GM12875 (cell line): ENCODE measurements around the gene PATJ.

Source experiments
- H3K4me3 ChIP-seq: one replicate; pipeline ENCODE4 v1.5.1; 2011; ENCODE audit warnings: low read depth, low read length, control low read depth
- TF ChIP-seq, protein P1 (sequence below): IDR thresholded peaks from 2 replicates; pipeline ENCODE4 v1.5.1; 2011; ENCODE audit warnings: low read depth, mild to moderate bottlenecking, control low read depth, inconsistent platforms, low read length, moderate library complexity, borderline replicate concordance; ENCODE audit not compliant: insufficient read depth

The PATJ gene

DNA sequence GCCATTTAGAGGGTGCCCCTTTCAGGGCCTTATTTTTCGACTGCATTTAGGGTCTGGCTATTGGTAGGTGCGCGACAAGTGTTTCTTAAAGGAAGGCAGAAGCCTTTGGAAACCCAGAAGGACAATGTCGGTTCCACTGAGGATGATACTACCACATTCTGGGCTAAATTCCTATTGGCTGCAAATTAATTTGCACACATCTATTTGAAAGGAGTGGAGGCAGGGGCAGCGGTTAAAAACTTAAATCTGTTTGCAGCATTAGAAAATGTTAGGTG, 1.1 kb downstream of the PATJ start:
- H3K4me3 ChIP-seq: no peak overlapping the region
- TF ChIP-seq, protein P1, sequence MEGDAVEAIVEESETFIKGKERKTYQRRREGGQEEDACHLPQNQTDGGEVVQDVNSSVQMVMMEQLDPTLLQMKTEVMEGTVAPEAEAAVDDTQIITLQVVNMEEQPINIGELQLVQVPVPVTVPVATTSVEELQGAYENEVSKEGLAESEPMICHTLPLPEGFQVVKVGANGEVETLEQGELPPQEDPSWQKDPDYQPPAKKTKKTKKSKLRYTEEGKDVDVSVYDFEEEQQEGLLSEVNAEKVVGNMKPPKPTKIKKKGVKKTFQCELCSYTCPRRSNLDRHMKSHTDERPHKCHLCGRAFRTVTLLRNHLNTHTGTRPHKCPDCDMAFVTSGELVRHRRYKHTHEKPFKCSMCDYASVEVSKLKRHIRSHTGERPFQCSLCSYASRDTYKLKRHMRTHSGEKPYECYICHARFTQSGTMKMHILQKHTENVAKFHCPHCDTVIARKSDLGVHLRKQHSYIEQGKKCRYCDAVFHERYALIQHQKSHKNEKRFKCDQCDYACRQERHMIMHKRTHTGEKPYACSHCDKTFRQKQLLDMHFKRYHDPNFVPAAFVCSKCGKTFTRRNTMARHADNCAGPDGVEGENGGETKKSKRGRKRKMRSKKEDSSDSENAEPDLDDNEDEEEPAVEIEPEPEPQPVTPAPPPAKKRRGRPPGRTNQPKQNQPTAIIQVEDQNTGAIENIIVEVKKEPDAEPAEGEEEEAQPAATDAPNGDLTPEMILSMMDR: no peak

DNA sequence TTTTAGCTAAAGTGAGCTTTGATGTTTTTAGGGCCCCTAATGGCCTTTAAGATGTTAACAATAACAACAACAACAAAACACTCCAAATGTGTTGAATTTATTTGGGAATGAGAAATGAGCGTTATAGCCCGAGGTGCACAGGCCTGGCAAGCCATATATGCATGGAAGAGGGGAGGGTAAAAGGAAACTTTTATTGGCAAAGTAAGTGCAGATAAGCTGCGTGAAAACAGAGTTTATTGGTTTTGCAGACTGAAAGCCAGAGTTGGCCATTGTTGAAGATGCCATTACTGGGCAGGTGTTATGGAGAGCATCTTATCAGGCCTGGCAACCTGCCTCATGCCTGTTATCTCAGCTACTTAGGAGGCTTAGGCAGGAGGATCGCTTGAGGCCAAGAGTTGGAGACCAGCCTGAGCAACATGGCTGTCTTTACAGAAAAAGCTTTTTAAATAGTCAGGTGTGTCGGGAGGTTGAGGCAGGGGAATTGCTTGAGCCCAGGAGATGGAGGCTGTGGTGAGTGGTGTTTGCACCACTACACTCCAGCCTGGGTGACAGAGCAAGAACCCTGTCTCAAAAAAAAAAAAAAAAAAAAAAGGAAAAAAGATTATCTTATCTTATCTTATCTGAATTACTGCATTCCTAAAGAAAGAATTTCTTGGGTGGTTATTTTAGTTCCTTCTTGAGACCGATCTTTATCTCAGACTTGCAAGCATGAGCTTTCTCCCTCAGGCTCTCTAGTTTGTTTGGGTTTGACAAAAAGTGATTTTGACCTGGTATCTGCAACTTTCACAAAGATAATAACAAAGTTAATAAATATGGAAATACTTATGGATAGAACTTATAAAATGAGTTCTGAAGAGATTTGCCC, 1.7 kb downstream of the PATJ start:
- TF ChIP-seq, protein P1: no peak
- no peak overlapping the region for H3K4me3 ChIP-seq

DNA sequence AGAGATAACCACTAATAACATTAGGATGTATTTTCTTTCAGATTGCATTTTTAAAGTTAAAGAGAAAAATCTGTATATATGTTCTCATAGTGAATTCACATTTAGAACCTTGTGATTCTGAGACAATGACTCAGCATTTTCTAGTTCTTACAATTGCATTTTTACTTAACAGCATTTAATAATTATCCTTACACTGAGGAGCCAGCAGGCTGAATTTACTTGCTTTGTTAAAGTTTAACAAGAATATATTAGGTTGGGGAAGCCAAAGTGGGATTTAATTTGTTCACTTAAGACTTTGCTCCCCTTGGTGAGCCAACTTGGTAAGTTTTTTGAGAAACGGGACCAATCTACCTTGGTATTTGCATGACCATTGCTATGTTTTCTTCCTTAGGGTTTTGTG, 4.5 kb downstream of the PATJ start:
- H3K4me3 ChIP-seq: no peak overlapping the region
- TF ChIP-seq, protein P1: no peak

DNA sequence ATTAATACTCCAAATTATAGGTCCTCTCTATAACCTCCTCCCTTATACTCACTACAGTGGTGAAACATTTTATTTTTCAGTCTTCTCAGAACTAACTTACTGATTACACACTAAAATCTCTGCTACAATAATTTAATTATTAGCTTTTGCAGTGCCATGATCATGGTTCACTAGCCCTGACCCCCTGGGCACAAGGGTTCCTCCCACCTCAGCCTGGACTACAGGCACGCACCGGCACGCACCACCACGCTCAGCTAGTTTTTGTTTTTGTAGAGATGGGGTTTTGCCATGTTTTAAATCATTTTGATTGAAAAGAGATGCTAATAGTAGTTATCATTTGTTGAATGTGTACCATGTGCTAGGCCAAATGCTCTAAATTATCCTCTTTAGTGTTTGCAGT, 6.3 kb downstream of the PATJ start:
- TF ChIP-seq, protein P1: no peak
- no peak overlapping the region for H3K4me3 ChIP-seq

DNA sequence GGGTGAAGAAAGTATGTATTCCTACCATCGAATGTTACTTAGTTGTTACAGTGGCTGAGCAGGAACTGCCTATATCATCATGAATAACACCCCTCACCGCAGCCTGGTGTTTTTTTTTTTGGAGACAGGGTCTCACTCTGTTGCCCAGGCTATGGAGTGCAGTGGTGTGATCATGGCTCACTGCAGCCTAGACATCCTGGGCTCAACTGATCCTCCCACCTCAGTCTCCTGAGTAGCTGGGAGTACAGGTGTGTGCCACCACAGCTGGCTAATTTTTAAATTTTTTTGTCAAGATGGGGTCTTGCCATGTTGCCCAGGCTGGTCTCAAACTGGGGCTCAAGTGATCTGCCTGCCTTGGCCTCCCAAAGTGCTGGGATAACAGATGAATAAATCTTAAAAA, 7.3 kb downstream of the PATJ start:
- no peak overlapping the region for H3K4me3 ChIP-seq
- TF ChIP-seq, protein P1: no peak

DNA sequence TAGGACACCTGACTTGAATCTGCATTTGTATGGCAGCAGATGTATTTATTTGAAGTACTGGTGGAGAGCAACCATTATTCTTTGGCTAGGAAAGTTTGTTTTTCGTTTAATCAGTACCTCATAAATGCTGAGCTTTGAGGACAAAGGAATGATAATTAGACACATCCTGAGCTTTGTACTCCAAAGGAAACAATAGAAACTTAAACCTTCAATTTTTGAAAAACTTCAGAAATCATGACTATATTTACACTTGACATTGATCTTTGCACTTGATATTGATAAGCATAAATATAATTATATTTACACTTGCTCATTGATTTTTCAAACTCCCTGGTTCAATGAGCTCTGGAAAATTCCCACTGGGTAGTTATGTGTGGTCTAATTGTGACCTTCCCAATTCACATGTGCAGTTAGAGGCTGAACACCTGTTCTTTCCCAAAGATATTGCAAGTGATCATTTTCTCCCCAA, 10.7 kb downstream of the PATJ start:
- H3K4me3 ChIP-seq: no peak overlapping the region
- TF ChIP-seq, protein P1: no peak

DNA sequence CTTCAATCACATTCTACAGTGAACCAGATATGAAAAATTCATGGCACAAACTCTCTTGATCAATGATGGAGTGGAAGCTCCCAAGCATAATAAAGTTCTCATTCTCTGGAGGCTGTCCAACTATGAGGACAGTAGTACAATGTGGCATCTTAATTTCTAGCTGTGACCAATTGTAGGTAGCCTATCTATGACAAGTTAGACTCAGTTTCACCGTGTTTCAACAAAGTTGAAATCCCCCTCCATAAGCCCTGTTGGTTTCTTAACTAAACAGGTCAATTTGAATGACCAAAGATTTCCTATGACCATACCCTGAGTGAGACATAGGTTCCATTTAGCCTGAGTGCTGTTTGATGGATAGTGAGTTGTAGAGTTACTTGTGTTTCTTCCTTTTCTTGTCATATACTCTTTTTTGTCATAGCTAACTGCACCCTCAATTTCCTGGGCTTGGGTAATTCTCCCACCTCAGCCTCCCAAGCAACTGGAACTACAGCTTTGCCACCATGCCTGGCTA, 11.8 kb downstream of the PATJ start:
- H3K4me3 ChIP-seq: no peak overlapping the region
- TF ChIP-seq, protein P1: no peak
